Measurements from ENCODE around the gene RBM33.
"Not testable (repeated sequence)": the region's sequence is repeated elsewhere in the genome, so short reads cannot be mapped to it uniquely, and the experiment has no call there.

Gene RBM33, protein sequence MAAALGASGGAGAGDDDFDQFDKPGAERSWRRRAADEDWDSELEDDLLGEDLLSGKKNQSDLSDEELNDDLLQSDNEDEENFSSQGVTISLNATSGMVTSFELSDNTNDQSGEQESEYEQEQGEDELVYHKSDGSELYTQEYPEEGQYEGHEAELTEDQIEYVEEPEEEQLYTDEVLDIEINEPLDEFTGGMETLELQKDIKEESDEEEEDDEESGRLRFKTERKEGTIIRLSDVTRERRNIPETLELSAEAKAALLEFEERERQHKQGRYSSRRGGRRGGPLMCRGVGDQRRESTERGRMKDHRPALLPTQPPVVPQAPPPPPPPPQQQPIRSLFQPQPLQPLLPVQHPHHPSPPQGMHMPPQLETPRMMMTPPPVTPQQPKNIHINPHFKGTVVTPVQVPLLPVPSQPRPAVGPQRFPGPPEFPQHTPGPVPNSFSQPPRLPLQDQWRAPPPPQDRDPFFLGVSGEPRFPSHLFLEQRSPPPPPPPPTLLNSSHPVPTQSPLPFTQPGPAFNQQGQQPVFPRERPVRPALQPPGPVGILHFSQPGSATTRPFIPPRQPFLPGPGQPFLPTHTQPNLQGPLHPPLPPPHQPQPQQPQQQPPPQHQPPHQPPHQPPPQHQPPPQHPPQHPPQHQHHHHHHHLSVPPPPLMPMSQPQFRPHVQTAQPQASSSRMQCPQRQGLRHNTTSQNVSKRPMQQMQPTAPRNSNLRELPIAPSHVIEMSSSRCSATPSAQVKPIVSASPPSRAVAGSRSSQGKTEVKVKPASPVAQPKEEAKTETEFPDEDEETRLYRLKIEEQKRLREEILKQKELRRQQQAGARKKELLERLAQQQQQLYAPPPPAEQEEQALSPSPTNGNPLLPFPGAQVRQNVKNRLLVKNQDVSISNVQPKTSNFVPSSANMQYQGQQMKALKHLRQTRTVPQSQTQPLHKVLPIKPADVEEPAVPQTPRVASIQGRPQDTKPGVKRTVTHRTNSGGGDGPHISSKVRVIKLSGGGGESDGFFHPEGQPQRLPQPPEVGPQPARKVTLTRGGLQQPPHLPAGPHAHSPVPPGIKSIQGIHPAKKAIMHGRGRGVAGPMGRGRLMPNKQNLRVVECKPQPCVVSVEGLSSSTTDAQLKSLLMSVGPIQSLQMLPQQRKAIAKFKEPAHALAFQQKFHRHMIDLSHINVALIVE

DNA sequence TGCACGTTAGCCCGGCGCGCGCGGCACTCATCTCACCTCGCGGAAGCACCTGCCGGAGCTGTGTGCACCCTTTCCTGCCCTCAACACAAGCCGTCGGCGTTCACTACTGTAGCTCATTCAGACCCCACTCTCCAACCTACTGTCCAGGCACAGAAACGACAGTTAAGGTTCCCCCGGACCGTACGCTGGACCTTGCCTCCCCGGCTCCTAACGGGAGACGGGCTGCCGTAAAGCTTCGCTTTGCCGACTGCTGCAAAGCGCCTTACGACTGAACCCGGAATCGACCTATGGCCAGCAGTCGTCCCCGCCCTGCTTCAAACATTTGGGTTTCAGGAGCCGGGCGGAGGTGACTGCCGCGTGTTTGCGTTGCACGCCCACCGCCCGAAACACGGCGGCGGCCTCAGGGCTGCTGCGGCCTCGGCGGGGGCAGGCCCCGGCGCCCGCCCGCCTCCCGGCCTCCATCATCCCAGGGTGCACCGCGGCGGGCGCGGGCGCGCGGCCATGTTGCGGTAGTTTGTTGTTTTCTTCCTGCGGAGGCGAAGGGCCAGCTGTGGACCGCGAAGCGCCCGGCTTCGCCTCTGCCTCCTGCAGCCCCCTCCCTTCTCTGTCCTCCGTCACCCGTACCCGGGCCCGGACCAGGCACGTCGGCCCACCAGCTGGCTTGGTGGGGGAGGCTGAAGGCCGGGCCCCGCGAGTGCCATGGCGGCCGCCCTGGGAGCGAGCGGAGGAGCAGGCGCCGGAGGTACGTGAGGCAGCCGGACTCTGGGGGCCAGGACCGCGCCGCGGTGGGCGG, at the start of gene RBM33:
Gene RBM33, plus strand, starts transcription at position 484 of the 793 bp plus-strand sequence. Its CDS starts 216 bp downstream, at position 700.
- DNase-seq (ENCODE audit: low read depth in 2 of 2): peak; percentile 72 to 81

DNA sequence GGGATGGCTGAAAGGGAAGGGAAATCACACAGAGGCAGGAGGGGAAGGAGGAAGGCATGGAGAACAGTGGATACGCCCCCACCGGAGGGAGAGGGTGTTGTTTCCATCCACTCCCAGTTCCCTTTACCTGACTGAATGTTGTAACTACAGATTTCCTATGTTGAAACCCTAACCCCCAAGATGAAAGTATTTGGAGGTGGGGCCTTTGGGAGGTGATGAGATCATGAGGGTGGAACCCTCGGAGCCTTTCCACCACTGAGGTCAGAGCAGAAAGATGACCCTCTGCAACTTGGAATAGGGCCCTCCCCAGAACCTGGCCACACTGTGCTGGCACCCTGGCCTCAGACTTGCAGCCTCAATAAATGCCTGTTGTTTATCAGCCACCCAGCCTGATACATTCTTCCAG, 49.5 kb upstream of the RBM33 start:
- DNase-seq (ENCODE audit: low read depth in 2 of 2): no peak

GRCh38 chr7:155597753-155598140, 46.7 kb upstream of the RBM33 start:
- no peak for DNase-seq (ENCODE audit: low read depth in 2 of 2)

- peak; percentile 74 to 95 for DNase-seq (ENCODE audit: low read depth in 2 of 2)
These were observed 45.7 kb upstream of the RBM33 start for GRCh38 chr7:155598810-155599210.

DNA sequence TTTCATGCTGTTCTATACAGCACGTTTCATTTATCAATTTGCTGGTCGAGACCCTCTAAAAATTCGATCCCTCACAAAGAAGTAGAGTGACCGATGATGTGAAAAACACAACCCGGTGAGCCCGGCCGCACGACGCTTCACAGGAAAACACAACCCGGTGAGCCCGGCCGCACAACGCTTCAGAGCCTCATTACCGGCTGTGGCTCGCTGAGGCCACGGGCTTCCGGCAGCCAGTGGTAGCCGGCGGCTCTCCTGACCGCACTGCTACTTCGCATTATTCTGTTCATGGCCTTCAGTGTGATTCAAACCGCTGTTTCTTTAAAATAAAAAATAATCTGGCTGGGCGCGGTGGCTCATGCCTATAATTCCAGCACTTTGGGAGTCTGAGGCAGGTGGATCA, 42.3 kb upstream of the RBM33 start:
- DNase-seq (ENCODE audit: low read depth in 2 of 2): no peak

DNA sequence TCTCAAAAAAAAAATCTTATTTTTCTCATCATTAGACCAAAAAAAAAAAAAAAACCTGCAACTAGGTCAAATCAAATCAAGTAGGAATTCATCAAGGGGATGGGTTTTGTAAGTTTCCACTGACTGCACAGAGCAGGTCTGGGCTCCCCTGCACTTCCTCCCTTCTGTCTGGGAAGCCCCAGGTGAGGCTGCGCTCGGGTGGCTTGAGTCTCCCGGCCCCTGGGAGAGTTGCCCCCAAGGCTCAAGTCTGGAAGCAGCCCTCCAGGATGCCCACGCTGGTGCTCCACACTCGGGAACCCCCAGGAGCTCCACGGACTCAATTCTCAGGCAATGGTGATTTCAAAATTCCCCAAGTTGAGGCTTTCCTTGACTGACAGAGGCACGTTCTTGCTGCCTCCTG, 41.7 kb upstream of the RBM33 start:
- DNase-seq (ENCODE audit: low read depth in 2 of 2): no peak

DNA sequence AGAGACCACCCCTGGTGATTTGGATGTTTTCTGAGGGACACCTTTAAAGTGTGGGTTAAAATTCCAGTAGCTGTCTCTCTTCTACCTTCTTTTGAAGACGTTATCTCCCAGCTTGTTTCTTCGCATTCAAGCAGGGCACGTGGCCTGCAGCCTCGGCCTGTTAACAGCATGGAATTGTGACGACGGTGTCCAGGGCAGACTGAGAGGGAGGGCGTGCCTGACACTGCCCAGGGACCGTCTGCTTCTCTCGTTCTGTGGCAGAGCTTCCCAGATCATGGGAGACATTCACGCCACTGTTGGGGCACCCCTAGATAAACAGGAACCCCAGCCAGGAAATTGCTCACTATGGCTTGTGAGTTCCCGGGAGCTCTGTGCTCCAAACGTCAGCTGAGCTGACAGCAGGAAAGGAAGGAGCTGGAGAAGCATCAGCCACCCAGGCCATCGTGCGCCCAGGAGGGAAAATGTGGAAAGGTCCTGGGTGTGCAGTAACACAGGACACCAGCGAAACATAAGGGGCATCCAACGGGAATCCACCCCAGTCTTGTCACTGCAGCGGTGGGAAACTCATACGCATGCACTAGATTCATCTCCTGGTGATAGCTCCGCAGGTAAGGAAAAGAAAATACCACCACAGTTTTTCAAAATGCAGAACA, 41.1 kb upstream of the RBM33 start:
- DNase-seq (ENCODE audit: low read depth in 2 of 2): no peak

DNA sequence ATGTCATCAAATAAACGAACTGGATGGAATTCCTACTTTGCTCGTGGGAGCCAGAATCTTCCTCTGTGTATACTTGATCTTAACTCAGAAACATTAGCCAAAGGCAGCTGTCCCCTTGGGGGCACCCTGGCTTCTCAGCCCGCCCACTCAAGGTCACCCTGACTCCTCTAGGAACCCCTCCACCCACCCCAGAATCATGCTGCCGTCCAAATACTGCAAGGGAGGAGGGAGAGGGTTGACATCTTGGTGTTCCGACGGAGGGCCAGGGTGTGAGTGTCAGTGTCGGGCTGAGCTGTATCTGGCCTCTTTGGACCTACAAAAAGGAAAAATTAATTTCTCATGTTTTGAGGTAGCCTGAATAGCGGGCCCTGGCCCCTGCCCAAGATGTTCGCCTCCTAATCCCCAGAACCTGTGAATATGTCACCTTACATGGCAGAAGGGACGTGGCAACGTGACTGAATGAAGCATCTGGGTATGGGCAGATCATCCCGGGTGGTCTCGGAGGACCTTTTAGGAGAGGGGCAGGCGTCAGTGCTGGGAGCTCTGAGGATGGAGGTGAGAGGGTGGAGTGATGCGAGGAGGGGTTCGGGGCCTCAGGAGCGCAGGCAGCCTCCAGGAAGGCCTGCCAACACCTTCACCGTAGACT, 40.5 kb upstream of the RBM33 start:
- DNase-seq (ENCODE audit: low read depth in 2 of 2): no peak

- DNase-seq (ENCODE audit: low read depth in 2 of 2): no peak
These were observed 39.9 kb upstream of the RBM33 start for GRCh38 chr7:155604504-155604997.

GRCh38 chr7:155609185-155609584, 35.3 kb upstream of the RBM33 start:
- no peak for DNase-seq (ENCODE audit: low read depth in 2 of 2)

DNA sequence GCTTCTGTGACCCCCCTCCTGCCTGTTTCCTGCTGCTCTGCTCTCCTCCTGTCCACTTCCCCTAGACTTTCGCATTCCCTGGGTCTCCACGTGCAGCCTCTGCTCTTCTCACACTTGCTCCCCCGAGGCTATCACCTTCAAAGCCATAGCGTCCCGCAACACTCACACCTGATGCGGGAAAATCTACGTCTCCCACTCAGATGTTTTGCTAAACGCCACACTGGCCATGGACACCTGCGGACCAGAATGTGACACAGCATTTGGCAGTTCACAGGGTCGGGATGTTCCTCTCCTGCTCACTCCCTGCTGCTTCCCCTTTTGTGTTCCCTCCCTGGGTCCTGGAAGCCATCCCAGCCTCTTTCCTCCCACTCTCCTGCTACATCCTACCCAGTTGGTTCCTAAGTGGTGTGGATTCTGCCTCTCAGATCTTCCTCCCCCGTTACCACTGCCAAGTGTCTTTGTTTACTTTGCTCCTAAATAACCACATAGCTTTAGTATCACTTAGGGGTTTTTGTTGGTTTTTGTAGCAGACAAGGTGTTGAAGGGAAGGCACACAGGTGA, 33.7 kb upstream of the RBM33 start:
- DNase-seq (ENCODE audit: low read depth in 2 of 2): no peak

DNA sequence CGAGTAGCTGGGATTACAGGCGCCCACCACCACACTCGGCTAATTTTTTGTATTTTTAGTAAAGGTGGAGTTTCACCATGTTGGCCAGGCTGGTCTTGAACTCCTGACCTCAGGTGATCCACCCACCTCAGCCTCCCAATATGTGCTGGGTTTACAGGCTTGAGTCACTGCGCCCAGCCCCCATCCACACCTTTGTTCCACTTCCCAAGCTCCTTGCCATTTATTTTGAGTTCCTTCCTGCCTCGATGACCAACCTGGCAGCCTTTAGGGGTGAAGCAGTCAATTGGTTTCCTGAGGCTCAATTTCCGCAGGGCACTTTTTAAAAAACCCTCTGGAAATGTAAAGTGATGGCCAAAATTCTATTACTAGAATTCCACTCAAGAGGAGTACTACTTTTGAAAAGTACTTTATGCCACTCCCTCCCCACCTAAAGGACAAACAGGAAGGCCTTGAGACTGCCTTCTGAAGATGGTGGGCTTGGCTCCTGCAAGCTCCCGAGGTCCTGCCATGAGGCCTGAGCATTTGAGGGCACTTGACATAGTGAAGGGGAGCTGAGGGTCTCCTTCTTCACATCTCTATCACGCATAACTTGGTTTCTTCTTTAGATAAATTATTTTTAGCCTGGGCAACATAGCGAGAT, 32.5 kb upstream of the RBM33 start:
- DNase-seq (ENCODE audit: low read depth in 2 of 2): no peak

DNA sequence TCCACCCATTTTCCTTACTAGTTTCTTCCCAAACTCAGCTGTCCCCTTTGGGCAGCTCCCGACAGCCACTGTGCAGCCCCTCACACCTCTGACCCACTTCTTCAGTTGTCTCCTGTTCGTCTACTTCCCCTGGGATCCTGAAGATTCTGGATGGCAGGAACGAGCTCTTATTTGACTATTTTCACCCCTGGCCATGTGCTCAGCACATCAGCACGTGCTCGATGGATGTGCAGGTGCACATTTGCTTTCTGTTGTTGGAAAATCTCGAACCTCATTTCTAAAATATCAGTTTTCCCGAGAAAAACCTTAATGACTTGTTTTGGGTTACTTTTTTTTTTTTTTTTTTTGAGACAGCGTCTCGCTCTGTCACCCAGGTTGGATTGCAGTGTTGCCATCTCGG, 31.8 kb upstream of the RBM33 start:
- no peak for DNase-seq (ENCODE audit: low read depth in 2 of 2)

DNA sequence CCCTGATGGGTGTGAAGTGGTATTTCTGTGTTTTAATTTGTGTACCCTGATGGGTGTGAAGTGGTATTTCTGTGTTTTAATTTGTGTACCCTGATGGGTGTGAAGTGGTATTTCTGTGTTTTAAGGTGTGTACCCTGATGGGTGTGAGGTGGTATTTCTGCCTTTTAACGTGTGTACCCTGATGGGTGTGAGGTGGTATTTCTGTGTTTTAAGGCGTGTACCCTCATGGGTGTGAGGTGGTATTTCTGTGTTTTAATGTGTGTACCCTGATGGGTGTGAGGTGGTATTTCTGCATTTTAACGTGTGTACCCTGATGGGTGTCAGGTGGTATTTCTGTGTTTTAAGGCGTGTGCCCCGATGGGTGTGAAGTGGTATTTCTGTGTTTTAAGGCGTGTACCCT, 29.4 kb upstream of the RBM33 start:
- not testable (repeated sequence) for DNase-seq (ENCODE audit: low read depth in 2 of 2)

GRCh38 chr7:155618708-155619633, 25.5 kb upstream of the RBM33 start:
- DNase-seq (ENCODE audit: low read depth in 2 of 2): no peak

DNA sequence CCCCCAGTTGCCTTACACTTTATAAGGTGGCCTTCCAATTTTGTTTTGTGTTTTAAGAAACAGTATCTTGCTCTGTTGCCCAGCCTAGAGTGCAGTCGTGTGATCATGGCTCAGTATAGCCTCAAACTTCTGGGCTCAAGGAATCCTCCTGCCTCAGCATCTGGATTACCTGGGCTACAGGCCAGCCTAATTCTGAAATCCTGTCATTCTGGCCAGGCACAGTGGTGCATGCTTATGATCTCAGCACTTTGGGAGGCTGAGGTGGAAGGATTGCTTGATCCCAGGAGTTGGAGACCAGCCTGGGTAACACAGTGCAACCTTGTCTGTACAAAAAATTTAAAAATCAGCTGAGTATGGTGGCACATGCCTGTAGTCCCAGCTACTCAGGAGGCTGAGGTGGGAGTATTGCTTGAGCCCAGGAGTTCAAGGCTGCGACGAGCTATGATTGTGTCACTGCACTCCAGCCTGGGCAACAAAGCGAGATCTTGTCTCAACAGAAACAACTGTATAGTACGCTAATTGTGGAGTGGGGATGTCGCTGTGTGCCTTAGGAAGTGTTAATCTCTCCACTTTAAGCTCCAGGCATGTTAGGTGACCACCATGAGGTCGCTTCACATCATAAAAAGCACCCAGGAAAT, 24.7 kb upstream of the RBM33 start:
- no peak for DNase-seq (ENCODE audit: low read depth in 2 of 2)

DNA sequence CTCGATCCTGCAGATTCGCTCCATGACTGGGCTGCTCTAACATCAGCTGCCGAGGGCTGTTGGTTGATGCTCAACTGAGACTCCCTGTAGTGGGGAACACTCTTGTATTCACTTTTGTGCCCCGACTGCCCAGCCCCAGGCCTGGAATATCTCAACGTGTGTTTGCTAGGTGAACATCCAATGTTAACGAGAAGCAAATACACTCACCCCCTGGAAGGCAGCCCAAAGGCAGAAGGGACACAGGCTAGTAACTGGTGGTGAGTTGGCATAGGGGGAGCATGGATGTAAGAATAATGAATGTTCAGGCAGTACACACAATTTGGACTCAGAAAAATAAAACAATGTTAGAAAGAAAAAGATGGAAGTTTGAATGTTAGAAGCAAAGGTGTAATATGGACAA, 24.0 kb upstream of the RBM33 start:
- no peak for DNase-seq (ENCODE audit: low read depth in 2 of 2)

All from stimulated activated CD4-positive, alpha-beta T cell treated with anti-CD3 and anti-CD28 coated beads, Interleukin-4, amount 100 ng/mL, for 48 hours (primary cell).